ENCODE data around the gene ABCC11. TPM values are rescaled to one million over a fixed set of nuclear protein-coding genes. Genes with fewer than 3 reads are reported as not detected.

Gene ABCC11
- total RNA-seq, 2 donors from 2014 or later, result 0.70 TPM; not detected in 1

DNA sequence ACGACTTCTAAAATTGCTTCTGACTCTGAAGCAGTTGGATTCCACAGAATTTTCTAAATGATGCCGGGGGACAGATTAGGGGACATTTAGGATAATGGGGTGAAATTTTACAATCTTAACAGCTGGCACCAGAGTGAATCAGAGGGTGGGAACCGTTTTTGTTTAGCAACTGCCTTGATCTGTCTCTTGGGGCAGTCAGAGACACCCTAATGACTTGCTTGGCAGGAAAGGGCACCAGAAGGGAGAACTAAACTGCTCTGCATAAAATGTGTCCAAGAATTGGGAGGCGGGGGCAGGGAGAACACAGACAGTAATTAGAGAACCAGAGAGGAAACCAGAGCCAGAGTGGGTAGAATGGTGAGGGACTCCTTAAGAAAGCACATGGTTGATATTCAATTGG is 85.4 kb downstream of the ABCC11 start:
- TF ChIP-seq, protein P1, sequence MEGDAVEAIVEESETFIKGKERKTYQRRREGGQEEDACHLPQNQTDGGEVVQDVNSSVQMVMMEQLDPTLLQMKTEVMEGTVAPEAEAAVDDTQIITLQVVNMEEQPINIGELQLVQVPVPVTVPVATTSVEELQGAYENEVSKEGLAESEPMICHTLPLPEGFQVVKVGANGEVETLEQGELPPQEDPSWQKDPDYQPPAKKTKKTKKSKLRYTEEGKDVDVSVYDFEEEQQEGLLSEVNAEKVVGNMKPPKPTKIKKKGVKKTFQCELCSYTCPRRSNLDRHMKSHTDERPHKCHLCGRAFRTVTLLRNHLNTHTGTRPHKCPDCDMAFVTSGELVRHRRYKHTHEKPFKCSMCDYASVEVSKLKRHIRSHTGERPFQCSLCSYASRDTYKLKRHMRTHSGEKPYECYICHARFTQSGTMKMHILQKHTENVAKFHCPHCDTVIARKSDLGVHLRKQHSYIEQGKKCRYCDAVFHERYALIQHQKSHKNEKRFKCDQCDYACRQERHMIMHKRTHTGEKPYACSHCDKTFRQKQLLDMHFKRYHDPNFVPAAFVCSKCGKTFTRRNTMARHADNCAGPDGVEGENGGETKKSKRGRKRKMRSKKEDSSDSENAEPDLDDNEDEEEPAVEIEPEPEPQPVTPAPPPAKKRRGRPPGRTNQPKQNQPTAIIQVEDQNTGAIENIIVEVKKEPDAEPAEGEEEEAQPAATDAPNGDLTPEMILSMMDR (conservative IDR thresholded peaks at IDR 0.05), result no peak
- Mint-ChIP-seq H3K27ac (no peak overlapping the region), H3K4me1 (peaks cover 9% of the 10 kb centered on the region), H3K36me3 (ENCODE audit: low read depth) (no peaks in the 10 kb centered on the region), H3K27me3 (ENCODE audit: insufficient read depth) (no peaks in the 10 kb centered on the region), H3K9me3 (no peaks in the 10 kb centered on the region), H3K4me3 (no peak overlapping the region)
- DNase-seq, result no peak
- H3K36me3 ChIP-seq (ENCODE audit: control insufficient read depth, insufficient read depth, low read length), result no peaks in the 10 kb centered on the region
- WGBS, 2 experiments (ENCODE audit: insufficient coverage in 1 of 2, insufficient read length in 1 of 2), result 88 to 98% methylated on average over 4 of the region's 4 CpGs
- no peak overlapping the region for H3K27ac ChIP-seq (ENCODE audit: low read depth, low read length)
- H3K27me3 ChIP-seq (ENCODE audit: control insufficient read depth, insufficient read depth, low read length, poor library complexity, severe bottlenecking), result no peaks in the 10 kb centered on the region
- H3K9me3 ChIP-seq (ENCODE audit: control insufficient read depth, low read length), result no peaks in the 10 kb centered on the region
- H3K4me3 ChIP-seq (ENCODE audit: low read length), result no peak overlapping the region
- no peak overlapping the region for H3K9ac ChIP-seq (ENCODE audit: extremely low read depth, low read length, poor library complexity, severe bottlenecking)
- H3K4me1 ChIP-seq (ENCODE audit: control insufficient read depth, insufficient read depth, low read length), result no peaks in the 10 kb centered on the region

DNA sequence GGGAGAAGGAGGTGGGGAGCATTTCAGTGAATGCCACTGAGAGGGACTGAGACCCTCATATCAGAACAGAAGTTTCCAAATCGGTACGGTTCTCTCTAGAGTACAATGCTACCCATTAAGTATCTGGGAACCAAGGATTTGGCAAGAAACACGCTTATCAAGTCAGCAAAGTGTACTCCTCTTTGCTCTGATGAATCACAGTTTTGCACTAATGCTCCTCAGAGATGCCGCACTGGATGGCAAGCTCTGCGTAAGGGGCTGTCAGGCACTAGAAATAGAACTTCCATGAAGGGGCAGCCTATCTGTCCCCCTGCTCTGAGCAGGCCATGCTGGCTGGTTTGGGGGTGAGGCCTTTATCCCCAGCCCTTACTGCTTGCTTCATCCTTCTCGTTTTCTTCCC is 86.8 kb downstream of the ABCC11 start:
- no peak overlapping the region for H3K27ac Mint-ChIP-seq
- Histone ChIP-seq H3K36me3 (ENCODE audit: control insufficient read depth, insufficient read depth, low read length) (no peaks in the 10 kb centered on the region), H3K4me3 (ENCODE audit: low read length) (no peak overlapping the region), H3K4me1 (ENCODE audit: control insufficient read depth, insufficient read depth, low read length) (no peaks in the 10 kb centered on the region), H3K9me3 (ENCODE audit: control insufficient read depth, low read length) (no peaks in the 10 kb centered on the region), H3K27ac (ENCODE audit: low read depth, low read length) (no peak overlapping the region), H3K9ac (ENCODE audit: extremely low read depth, low read length, poor library complexity, severe bottlenecking) (no peak overlapping the region), H3K27me3 (ENCODE audit: control insufficient read depth, insufficient read depth, low read length, poor library complexity, severe bottlenecking) (no peaks in the 10 kb centered on the region)
- no peak overlapping the region for H3K4me3 Mint-ChIP-seq
- H3K27me3 Mint-ChIP-seq (ENCODE audit: insufficient read depth), result peaks cover 8% of the 10 kb centered on the region
- WGBS, 2 experiments (ENCODE audit: insufficient coverage in 1 of 2, insufficient read length in 1 of 2), result 92 to 94% methylated on average over 5 of the region's 6 CpGs
- no peaks in the 10 kb centered on the region for H3K36me3 Mint-ChIP-seq (ENCODE audit: low read depth)
- no peak for DNase-seq
- no peaks in the 10 kb centered on the region for H3K9me3 Mint-ChIP-seq
- H3K4me1 Mint-ChIP-seq, result peaks cover 9% of the 10 kb centered on the region
- TF ChIP-seq, protein P1 (conservative IDR thresholded peaks at IDR 0.05), result no peak

DNA sequence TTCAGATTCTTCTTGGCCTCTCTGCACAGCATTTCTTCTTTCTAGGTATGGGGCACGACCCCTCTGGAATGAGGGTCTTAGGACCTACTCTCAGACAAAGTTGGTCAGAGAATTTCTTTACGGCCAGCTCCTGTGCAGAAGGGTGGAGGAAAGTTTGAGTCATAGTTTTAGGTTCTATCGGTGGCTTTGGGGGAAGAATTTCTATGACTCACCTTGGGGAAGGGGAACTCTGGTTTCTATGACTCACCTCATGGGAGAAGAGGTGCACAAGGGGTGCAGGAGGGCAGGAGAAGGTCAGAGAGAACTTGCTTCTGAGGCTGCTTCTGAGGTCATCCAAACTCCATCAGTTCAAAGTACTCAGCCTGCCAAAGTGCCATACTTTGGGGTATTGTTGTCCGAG is 89.0 kb downstream of the ABCC11 start:
- Mint-ChIP-seq H3K9me3 (no peaks in the 10 kb centered on the region), H3K4me3 (no peak overlapping the region), H3K27ac (no peak overlapping the region), H3K4me1 (peaks cover 1% of the 10 kb centered on the region), H3K27me3 (ENCODE audit: insufficient read depth) (peaks cover 12% of the 10 kb centered on the region), H3K36me3 (ENCODE audit: low read depth) (no peaks in the 10 kb centered on the region)
- Histone ChIP-seq H3K4me3 (ENCODE audit: low read length) (no peak overlapping the region), H3K9me3 (ENCODE audit: control insufficient read depth, low read length) (no peaks in the 10 kb centered on the region), H3K36me3 (ENCODE audit: control insufficient read depth, insufficient read depth, low read length) (no peaks in the 10 kb centered on the region), H3K27me3 (ENCODE audit: control insufficient read depth, insufficient read depth, low read length, poor library complexity, severe bottlenecking) (no peaks in the 10 kb centered on the region), H3K4me1 (ENCODE audit: control insufficient read depth, insufficient read depth, low read length) (no peaks in the 10 kb centered on the region), H3K27ac (ENCODE audit: low read depth, low read length) (no peak overlapping the region), H3K9ac (ENCODE audit: extremely low read depth, low read length, poor library complexity, severe bottlenecking) (no peak overlapping the region)
- 76 to 100% methylated on average over 1 to 4 of the region's 4 CpGs for WGBS, 2 experiments (ENCODE audit: insufficient coverage in 1 of 2, insufficient read length in 1 of 2)
- TF ChIP-seq, protein P1 (conservative IDR thresholded peaks at IDR 0.05), result no peak
- no peak for DNase-seq

All from endodermal cell (in vitro differentiated cells).